ENCODE results near the gene RPS6KA3. TPM values are rescaled to one million over a fixed set of nuclear protein-coding genes. Genes with fewer than 3 reads are reported as not detected.

The RPS6KA3 gene
- total RNA-seq, 4 donors from 2014 or later, result 36.1 to 41.6 (median 39.0) TPM

DNA sequence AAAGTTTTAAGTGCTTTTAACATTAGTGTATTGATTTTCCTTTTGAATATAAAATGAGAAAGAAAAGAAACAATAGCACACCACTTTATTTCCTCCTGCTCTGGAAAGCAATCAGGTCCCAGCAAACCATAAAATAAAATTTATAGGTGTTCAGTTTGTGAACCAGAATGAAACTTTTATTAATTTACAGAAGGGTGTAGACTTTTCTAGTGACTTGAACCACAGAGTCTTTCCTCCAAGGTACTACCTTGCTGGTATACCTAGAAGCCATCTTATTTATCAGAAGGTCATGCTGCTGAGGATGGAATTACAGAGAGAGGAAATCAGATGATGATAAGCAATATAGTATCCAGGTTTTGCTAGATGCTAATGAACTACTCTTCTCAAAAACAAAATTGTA lies 27.6 kb upstream of the RPS6KA3 start:
- Histone ChIP-seq H3K4me1 (no peaks in the 10 kb centered on the region), H3K9me3 (peaks cover 0 to 4% (median 0%) of the 10 kb centered on the region in 4 donors), H3K36me3 (no peaks in the 10 kb centered on the region), H3K4me3 (no peak overlapping the region), H3K27ac (replicated peaks in 1 of 4) (no peak overlapping the region), H3K27me3 (no peaks in the 10 kb centered on the region)
- intact Hi-C loops (cut with DNase I), result no loop called here
- DNase-seq (ENCODE audit: extremely low spot score), result no peak
- TF ChIP-seq POLR2AphosphoS5 (IDR thresholded peaks at IDR 0.05) (no peak), EP300 (IDR thresholded peaks at IDR 0.05) (no peak), CTCF (IDR thresholded peaks at IDR 0.05) (no peak), POLR2A (IDR thresholded peaks at IDR 0.05; ENCODE audit: low read depth) (no peak)

DNA sequence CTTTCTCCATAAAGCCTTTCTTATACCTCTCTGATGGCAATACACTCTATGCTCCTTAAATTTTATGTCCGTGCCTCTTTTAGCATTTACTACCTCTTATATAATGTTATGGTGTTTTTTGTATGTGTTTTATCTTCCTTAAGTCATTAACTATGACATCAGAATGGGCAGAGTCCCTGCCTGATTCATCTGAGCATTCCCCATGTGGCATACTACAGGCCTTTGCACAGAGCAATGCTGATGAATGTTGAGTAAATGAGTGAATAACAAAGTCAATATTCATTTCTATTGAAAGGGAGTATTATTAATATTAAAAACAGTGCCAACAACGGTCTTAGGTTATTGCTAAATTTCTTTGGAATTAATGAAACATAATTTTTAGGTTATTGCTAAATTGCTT lies 18.8 kb upstream of the RPS6KA3 start:
- H3K9me3 ChIP-seq, result peaks cover 0 to 6% (median 0%) of the 10 kb centered on the region in 4 donors
- H3K36me3 ChIP-seq, result no peaks in the 10 kb centered on the region
- H3K4me3 ChIP-seq, result no peak overlapping the region
- no peaks in the 10 kb centered on the region for H3K27me3 ChIP-seq
- H3K27ac ChIP-seq (replicated peaks in 1 of 4), result no peak overlapping the region
- no peak for DNase-seq (ENCODE audit: extremely low spot score)
- intact Hi-C loops (cut with DNase I), result no loop called here
- 47% methylated on average over 2 of the region's 2 CpGs for WGBS
- no peaks in the 10 kb centered on the region for H3K4me1 ChIP-seq
- TF ChIP-seq POLR2A (IDR thresholded peaks at IDR 0.05; ENCODE audit: low read depth), result no peak
- TF ChIP-seq POLR2AphosphoS5 (IDR thresholded peaks at IDR 0.05), result no peak
- TF ChIP-seq CTCF (IDR thresholded peaks at IDR 0.05), result no peak
- TF ChIP-seq EP300 (IDR thresholded peaks at IDR 0.05), result no peak

DNA sequence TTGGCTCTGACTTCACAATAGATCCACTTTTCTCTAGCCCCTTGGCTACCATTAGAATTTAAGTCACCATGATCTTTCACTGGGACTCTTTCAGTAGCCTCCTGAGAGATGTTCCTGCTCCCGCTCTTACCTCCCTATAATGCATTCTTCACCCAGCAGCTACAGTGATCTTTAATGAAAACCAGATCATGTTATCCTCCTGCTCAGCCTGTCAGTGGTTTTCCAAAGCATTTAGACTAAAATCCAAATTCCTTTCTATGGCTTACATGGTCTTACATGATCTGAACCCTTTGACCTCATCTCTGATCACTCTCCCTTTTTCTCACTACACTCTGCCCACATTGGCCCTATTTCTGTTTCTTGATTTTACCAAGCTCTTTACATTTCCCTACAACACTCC lies 18.3 kb upstream of the RPS6KA3 start:
- Histone ChIP-seq H3K4me3 (no peak overlapping the region), H3K4me1 (no peaks in the 10 kb centered on the region), H3K27me3 (no peaks in the 10 kb centered on the region), H3K9me3 (peaks cover 0 to 6% (median 0%) of the 10 kb centered on the region in 4 donors), H3K36me3 (no peaks in the 10 kb centered on the region), H3K27ac (replicated peaks in 1 of 4) (no peak overlapping the region)
- WGBS, result 81% methylated on average over 1 of the region's 1 CpG
- TF ChIP-seq CTCF (IDR thresholded peaks at IDR 0.05) (no peak), EP300 (IDR thresholded peaks at IDR 0.05) (no peak), POLR2AphosphoS5 (IDR thresholded peaks at IDR 0.05) (no peak), POLR2A (IDR thresholded peaks at IDR 0.05; ENCODE audit: low read depth) (no peak)
- DNase-seq (ENCODE audit: extremely low spot score), result no peak
- intact Hi-C loops (cut with DNase I), result no loop called here

- Histone ChIP-seq H3K27me3 (no peaks in the 10 kb centered on the region), H3K27ac (replicated peaks in 1 of 4) (no peak overlapping the region), H3K4me1 (no peaks in the 10 kb centered on the region), H3K36me3 (no peaks in the 10 kb centered on the region), H3K4me3 (no peak overlapping the region), H3K9me3 (peaks cover 0 to 6% (median 0%) of the 10 kb centered on the region in 4 donors)
- TF ChIP-seq POLR2AphosphoS5 (IDR thresholded peaks at IDR 0.05), result no peak
- no peak for TF ChIP-seq CTCF (IDR thresholded peaks at IDR 0.05)
- no peak for TF ChIP-seq EP300 (IDR thresholded peaks at IDR 0.05)
- TF ChIP-seq POLR2A (IDR thresholded peaks at IDR 0.05; ENCODE audit: low read depth), result no peak
- 53% methylated on average over 1 of the region's 1 CpG for WGBS
- no peak for DNase-seq (ENCODE audit: extremely low spot score)
- intact Hi-C loops (cut with DNase I), result no loop called here
These were observed 17.7 kb upstream of the RPS6KA3 start for GRCh38 chrX:20284444-20284843.

DNA sequence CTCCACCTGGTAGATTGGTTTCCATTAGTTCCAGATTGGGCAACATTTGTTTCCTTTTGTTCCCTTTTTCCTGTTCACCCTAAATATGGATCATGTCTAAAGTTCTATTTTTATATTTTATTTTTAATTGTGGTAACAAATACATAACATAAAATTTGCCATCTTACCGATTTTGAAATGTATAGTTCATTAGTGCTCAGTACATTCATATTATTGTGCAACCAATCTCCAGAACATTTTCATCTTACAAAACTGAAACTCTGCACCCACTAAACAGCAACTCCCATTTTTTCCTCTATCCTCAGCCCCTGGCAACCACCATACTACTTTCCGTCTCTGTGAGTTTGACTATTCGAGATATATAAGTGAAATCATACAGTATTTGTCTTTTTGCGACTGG lies 14.2 kb upstream of the RPS6KA3 start:
- peaks cover 0 to 5% (median 0%) of the 10 kb centered on the region in 4 donors for H3K9me3 ChIP-seq
- H3K36me3 ChIP-seq, result no peaks in the 10 kb centered on the region
- no peak for DNase-seq (ENCODE audit: extremely low spot score)
- no peaks in the 10 kb centered on the region for H3K4me1 ChIP-seq
- no peaks in the 10 kb centered on the region for H3K27me3 ChIP-seq
- TF ChIP-seq CTCF (IDR thresholded peaks at IDR 0.05) (no peak), POLR2A (IDR thresholded peaks at IDR 0.05; ENCODE audit: low read depth) (no peak), EP300 (IDR thresholded peaks at IDR 0.05) (no peak), POLR2AphosphoS5 (IDR thresholded peaks at IDR 0.05) (no peak)
- no peak overlapping the region for H3K27ac ChIP-seq (replicated peaks in 1 of 4)
- intact Hi-C loops (cut with DNase I), result no loop called here
- no peak overlapping the region for H3K4me3 ChIP-seq
- 79% methylated on average over 4 of the region's 4 CpGs for WGBS
